Measurements from ENCODE around the gene HCN1.
"Not testable (repeated sequence)": the region's sequence is repeated elsewhere in the genome, so short reads cannot be mapped to it uniquely, and the experiment has no call there.

Gene HCN1

GRCh38 chr5:45414620-45415573 is 281.3 kb downstream of the HCN1 start:
- DNase-seq: no peak

- DNase-seq: no peak
These were observed 284.1 kb downstream of the HCN1 start for GRCh38 chr5:45411971-45412612.

- DNase-seq: no peak
These were observed 285.7 kb downstream of the HCN1 start for GRCh38 chr5:45410304-45410995.

GRCh38 chr5:45408067-45408466 is 288.1 kb downstream of the HCN1 start:
- no peak for DNase-seq

DNA sequence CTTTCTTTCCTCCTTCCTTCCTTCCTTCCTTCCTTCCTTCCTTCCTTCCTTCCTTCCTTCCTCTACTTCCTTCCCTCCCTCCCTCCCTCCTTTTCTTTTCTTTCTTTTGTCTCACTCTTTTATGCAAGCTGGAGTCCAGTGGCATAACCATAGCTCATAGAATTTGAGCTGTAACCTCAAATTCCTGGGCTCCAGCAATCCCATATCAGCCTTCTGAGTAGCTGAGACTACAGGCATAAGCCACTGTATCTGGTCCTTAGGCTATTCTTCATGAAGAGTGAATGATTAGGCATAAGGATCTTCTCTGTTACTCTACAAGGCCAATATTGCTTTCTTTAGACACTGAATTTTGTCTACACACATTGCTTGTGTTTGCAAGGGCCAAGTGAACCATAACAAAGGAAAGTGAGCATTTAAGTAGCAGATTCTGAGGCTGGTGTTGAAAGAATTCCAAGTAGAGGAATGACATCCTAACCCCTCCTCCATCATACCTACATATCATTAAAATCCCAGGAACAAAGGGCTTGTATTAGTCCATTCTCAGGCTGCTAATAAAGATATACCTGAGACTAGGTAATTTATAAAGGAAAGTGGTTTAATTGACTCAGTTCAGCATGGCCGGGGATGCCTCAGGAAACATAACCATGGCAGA is 293.2 kb downstream of the HCN1 start:
- DNase-seq: no peak

- no peak for DNase-seq
These were observed 297.1 kb downstream of the HCN1 start for GRCh38 chr5:45399041-45399440.

GRCh38 chr5:45385321-45386058 is 310.7 kb downstream of the HCN1 start:
- no peak for DNase-seq

DNA sequence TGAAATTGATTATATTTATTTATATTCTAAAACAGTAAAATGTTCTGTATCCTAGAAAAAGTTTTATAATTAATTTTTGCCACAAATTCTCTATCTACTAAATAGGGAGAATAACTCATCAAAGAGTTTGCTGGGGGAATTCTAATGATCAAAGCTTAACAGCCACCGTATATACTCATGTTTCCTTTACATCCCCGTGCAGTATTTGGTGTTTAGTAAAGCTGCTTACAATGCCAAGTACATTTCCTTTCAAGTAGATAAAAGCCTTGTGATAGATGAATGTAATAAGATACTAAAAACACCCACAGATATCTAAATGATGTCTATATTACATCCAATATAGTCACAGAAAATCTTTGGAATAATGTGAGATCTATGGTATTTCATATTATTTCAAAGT is 312.2 kb downstream of the HCN1 start:
- DNase-seq: no peak

DNA sequence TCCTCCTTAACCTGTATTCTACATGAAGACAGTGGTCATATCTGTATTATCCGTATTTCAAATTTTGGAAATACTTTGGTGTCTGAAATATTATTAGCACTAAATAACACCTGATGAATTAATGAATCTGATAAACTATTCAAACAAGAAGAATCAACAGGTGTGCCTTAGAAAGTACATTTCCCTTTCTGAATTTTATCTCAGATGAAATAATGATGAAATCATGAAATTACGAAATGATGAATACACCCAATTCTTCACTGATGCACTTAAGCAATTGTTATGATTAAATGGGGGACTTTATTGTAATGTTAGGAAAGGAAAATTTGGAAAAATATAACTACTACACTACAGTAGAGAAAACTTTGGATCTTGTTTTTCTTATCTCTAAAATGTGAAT is 313.6 kb downstream of the HCN1 start:
- DNase-seq: no peak

- DNase-seq: no peak
These were observed 319.8 kb downstream of the HCN1 start for GRCh38 chr5:45376417-45376816.

GRCh38 chr5:45372629-45373028 is 323.6 kb downstream of the HCN1 start:
- no peak for DNase-seq

- DNase-seq: not testable (repeated sequence)
These were observed 324.8 kb downstream of the HCN1 start for GRCh38 chr5:45371423-45371822.

DNA sequence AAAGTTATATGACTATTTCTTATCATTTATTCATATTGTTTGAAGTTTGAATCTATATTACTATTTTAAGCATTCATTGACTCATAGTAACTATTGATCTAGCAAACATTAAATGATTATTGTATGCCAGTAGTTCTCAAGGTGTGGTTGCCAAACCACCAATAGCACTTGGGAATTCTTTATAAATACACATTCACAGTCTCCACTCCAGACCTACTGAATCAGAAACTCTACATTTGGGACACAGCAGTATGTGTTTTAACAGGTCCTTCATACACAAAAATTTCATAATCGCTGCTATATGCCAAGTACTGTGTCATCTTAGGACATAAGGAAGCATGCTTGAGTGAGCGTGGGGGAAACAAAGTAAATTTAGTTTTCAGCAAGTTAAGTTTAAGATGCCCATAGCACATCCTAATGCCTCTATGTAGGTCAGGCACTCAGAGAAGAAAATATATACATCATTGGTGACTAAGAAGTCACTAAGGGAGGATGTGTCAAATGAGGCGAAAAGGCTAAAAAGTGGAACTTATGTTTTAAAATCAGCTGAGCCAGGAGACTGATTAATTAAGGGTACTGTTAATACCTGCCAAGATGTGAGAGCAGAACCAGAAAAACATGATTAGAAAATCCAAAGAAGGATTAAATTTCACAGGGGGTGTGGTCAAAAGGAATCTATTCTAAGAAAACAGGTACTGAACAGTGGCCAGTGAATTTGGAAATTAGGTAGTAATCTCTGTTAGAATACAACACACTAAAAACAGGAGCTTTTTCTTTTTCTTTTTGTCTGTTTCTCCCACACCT is 340.8 kb downstream of the HCN1 start:
- DNase-seq: no peak

GRCh38 chr5:45336464-45336863 is 359.7 kb downstream of the HCN1 start:
- no peak for DNase-seq

DNA sequence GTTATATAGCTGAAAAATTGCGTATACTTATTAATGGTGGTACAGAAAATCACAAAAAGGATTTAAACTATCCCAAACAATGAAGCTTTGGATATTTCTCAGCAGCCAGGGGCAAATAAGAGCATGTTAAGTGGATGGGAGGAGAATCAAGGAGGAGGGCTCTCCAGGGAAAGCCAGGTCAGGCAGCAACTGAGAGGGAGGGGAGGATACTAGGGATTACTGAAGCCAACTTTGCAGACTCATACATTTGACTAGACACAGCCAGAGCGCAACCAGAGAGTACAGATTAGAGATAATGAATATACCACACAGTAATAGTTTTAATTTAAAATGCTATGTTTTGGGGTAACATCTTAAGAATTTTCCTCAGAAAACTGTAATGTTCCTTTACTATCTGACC is 360.2 kb downstream of the HCN1 start:
- no peak for DNase-seq

DNA sequence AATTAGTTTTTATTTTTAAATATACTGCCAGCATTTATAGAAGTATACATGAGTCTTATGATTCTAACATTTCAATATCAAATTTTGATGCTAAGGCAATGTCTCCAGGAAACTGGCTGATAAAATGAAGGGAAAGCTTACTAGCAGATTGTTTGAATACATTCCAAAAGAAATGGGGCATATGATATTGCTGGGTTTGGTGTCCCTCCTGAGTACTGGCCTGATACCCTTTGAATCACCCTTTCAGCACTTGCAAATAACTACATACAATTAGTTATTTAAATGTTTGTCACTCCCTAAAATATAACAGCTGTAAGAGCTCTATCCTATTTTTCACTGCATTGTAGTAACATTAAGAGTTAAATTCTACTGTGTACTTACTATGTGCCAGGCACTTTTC is 360.8 kb downstream of the HCN1 start:
- no peak for DNase-seq

- DNase-seq: no peak
These were observed 361.2 kb downstream of the HCN1 start for GRCh38 chr5:45334939-45335338.

DNA sequence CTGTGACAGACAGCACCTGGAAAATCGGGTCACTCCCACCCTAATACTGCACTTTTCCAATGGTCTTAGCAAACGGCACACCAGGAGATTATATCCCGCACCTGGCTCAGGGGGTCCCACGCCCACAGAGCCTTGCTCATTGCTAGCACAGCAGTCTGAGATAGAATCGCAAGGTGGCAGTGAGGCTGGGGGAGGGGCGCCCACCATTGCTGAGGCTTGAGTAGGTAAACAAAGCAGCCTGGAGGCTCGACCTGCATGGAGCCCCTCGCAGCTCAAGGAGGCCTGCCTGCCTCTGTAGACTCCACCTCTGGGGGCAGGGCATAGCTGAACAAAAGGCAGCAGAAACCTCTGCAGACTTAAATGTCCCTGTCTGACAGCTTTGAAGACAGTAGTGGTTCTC is 383.6 kb downstream of the HCN1 start:
- DNase-seq: not testable (repeated sequence)

DNA sequence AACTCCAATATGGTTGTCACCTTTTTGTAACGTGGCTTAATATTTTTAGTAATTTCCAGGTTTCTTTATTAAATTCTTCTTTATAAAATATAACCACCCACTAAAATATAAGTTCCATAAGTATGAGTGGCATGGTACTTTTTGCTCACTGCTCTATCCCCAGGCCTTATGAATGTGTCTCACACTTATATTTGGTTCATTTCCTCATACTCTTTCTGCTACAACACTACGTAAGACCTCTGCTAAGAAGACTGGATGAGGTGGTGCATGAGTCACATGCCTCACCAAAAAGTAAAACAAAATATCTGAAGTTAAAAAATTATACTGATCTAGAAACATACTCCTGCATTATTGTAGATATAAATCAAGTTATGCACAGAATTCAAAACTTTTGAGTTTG is 400.9 kb downstream of the HCN1 start:
- DNase-seq: no peak

DNA sequence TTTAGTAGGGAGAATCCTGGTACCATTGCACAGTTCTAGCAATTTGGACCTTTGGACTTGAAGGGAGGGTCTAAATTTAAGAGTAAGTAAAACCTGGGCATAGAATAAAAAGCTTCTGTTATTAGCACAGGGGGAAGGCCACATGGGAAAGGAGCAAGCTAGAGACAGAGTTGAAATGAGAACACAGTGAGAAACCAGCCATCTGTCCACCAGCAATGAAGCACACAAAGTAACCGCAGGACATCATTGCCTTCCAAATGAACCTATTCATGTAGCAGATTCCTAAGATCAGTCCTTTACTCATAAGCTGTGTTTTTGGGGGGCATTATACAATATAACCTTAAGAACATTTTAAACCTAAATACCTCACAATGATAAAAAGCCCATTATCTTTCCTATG is 407.4 kb downstream of the HCN1 start:
- no peak for DNase-seq

GRCh38 chr5:45284436-45284835 is 411.7 kb downstream of the HCN1 start:
- no peak for DNase-seq

- no peak for DNase-seq
These were observed 415.1 kb downstream of the HCN1 start for GRCh38 chr5:45281081-45281480.

Measured in NCI-H1105 (cell line).